ENCODE results near the gene GFY. TPM values are rescaled to one million over a fixed set of nuclear protein-coding genes. Genes with fewer than 3 reads are reported as not detected.
"Not testable (repeated sequence)": the region's sequence is repeated elsewhere in the genome, so short reads cannot be mapped to it uniquely, and the experiment has no call there.

The GFY gene
- total RNA-seq, 2 experiments from 2014 or later, result not detected

GRCh38 chr19:49453013-49453756 lies 28.0 kb downstream of the GFY start, which contains the start of gene ALDH16A1:
Gene ALDH16A1, plus strand, starts transcription at chr19:49453225. Its CDS starts 107 bp downstream, at chr19:49453332.
- Mint-ChIP-seq H3K9me3 (no peaks in the 10 kb centered on the region), H3K4me1 (ENCODE audit: low read depth) (peaks cover 43% of the 10 kb centered on the region), H3K4me3 (peak within 1 kb of the TSS; percentile 100), H3K36me3 (peaks cover 31% of the 10 kb centered on the region), H3K27me3 (no peaks in the 10 kb centered on the region), H3K27ac (peak within 1 kb of the TSS; percentile 99)
- POLR2A ChIA-PET, result interaction anchor here (0.6 to 4.2 kb wide), 7 partner anchors 18 to 441 kb away, joined by 3 to 52 read pairs (median 5); partner anchors contain the start of genes FLT3LG and RPL13A
- intact Hi-C loops (cut with micrococcal nuclease), result loop anchor here (1.0 to 5.0 kb wide), 9 partner anchors 10 to 572 kb away; partner anchors contain the start of genes FLT3LG, PRMT1, RPL13A and RPS11
- CTCF ChIA-PET, result interaction anchor here (1.3 to 5.1 kb wide), 5 partner anchors 17 to 152 kb away, joined by 3 to 29 read pairs (median 15); partner anchors contain the start of gene FLT3LG
- DNase-seq, result peak; percentile 99

GRCh38 chr19:49453757-49454240 lies 28.6 kb downstream of the GFY start:
- Mint-ChIP-seq H3K4me3 (peak overlapping the region; percentile 100), H3K27me3 (no peaks in the 10 kb centered on the region), H3K36me3 (peaks cover 26% of the 10 kb centered on the region), H3K27ac (peak overlapping the region; percentile 99), H3K9me3 (no peaks in the 10 kb centered on the region), H3K4me1 (ENCODE audit: low read depth) (peaks cover 39% of the 10 kb centered on the region)
- DNase-seq, result no peak
- POLR2A ChIA-PET, result interaction anchor here (0.6 to 4.2 kb wide), 9 partner anchors 17 to 440 kb away, joined by 3 to 52 read pairs (median 4); partner anchors contain the start of genes FLT3LG and RPL13A
- CTCF ChIA-PET, result interaction anchor here (1.5 to 5.1 kb wide), 4 partner anchors 16 to 62 kb away, joined by 3 to 29 read pairs (median 19); partner anchors contain the start of gene FLT3LG
- intact Hi-C loops (cut with micrococcal nuclease), result loop anchor here (1.0 to 5.0 kb wide), 9 partner anchors 10 to 571 kb away; partner anchors contain the start of genes FLT3LG, PRMT1, RPL13A and RPS11

GRCh38 chr19:49455773-49456172 lies 30.6 kb downstream of the GFY start:
- H3K27ac Mint-ChIP-seq, result no peak overlapping the region
- POLR2A ChIA-PET, result no interaction called here
- no peaks in the 10 kb centered on the region for H3K9me3 Mint-ChIP-seq
- H3K36me3 Mint-ChIP-seq, result peaks cover 13% of the 10 kb centered on the region
- no peak overlapping the region for H3K4me3 Mint-ChIP-seq
- no peaks in the 10 kb centered on the region for H3K27me3 Mint-ChIP-seq
- no peak for DNase-seq
- CTCF ChIA-PET, result interaction anchor here (0.7 to 4.6 kb wide), 5 partner anchors 13 to 20 kb away, joined by 3 to 21 read pairs (median 9); partner anchors contain the start of gene FLT3LG
- H3K4me1 Mint-ChIP-seq (ENCODE audit: low read depth), result peaks cover 24% of the 10 kb centered on the region
- intact Hi-C loops (cut with micrococcal nuclease), result no loop called here

- H3K36me3 Mint-ChIP-seq, result peaks cover 11% of the 10 kb centered on the region
- no peaks in the 10 kb centered on the region for H3K9me3 Mint-ChIP-seq
Observed at GRCh38 chr19:49456326-49456725, 31.1 kb downstream of the GFY start.

GRCh38 chr19:49458567-49458903 lies 33.3 kb downstream of the GFY start:
- Mint-ChIP-seq H3K36me3 (peaks cover 7% of the 10 kb centered on the region), H3K27me3 (no peaks in the 10 kb centered on the region), H3K9me3 (no peaks in the 10 kb centered on the region), H3K27ac (peak overlapping the region; percentile 81), H3K4me1 (ENCODE audit: low read depth) (peaks cover 14% of the 10 kb centered on the region), H3K4me3 (no peak overlapping the region)
- no peak for DNase-seq
- CTCF ChIA-PET, result interaction anchor here (0.6 to 4.6 kb wide), 3 partner anchors 14 to 131 kb away, joined by 3 to 21 read pairs (median 4); no protein-coding TSS in a partner anchor
- POLR2A ChIA-PET, result interaction anchor here (1.3 kb wide), 1 partner anchor 12 kb away, joined by 4 read pairs; no protein-coding TSS in a partner anchor
- intact Hi-C loops (cut with micrococcal nuclease), result loop anchor here (1.0 kb wide), 1 partner anchor 12 kb away; no protein-coding TSS in a partner anchor

More at GRCh38 chr19:49456326-49456725, 31.1 kb downstream of the GFY start:
- POLR2A ChIA-PET, result interaction anchor here (0.7 kb wide), 1 partner anchor 17 kb away, joined by 4 read pairs; no protein-coding TSS in a partner anchor
- peak overlapping the region; percentile 7 for H3K27ac Mint-ChIP-seq
- CTCF ChIA-PET, result interaction anchor here (1.1 to 4.6 kb wide), 4 partner anchors 13 to 20 kb away, joined by 3 to 21 read pairs (median 12); partner anchors contain the start of gene FLT3LG
- H3K4me1 Mint-ChIP-seq (ENCODE audit: low read depth), result peaks cover 22% of the 10 kb centered on the region
- DNase-seq, result no peak
- intact Hi-C loops (cut with micrococcal nuclease), result no loop called here
- no peaks in the 10 kb centered on the region for H3K27me3 Mint-ChIP-seq
- H3K4me3 Mint-ChIP-seq, result no peak overlapping the region

- H3K27me3 Mint-ChIP-seq, result no peaks in the 10 kb centered on the region
- DNase-seq, result no peak
- CTCF ChIA-PET, result interaction anchor here (4.6 kb wide), 1 partner anchor 17 kb away, joined by 21 read pairs; no protein-coding TSS in a partner anchor
- POLR2A ChIA-PET, result interaction anchor here (1.3 kb wide), 1 partner anchor 11 kb away, joined by 4 read pairs; no protein-coding TSS in a partner anchor
- H3K4me1 Mint-ChIP-seq (ENCODE audit: low read depth), result peaks cover 12% of the 10 kb centered on the region
- intact Hi-C loops (cut with micrococcal nuclease), result no loop called here
- H3K36me3 Mint-ChIP-seq, result peaks cover 7% of the 10 kb centered on the region
- H3K27ac Mint-ChIP-seq, result no peak overlapping the region
- H3K9me3 Mint-ChIP-seq, result no peaks in the 10 kb centered on the region
- H3K4me3 Mint-ChIP-seq, result no peak overlapping the region
Observed at GRCh38 chr19:49459388-49459787, 34.2 kb downstream of the GFY start.

- H3K4me1 Mint-ChIP-seq (ENCODE audit: low read depth); POLR2A ChIA-PET; H3K9me3 Mint-ChIP-seq; H3K4me3 Mint-ChIP-seq; H3K27ac Mint-ChIP-seq; intact Hi-C loops (cut with micrococcal nuclease); H3K36me3 Mint-ChIP-seq; H3K27me3 Mint-ChIP-seq; DNase-seq: not testable (repeated sequence)
- CTCF ChIA-PET, result interaction anchor here (0.6 kb wide), 1 partner anchor 147 kb away, joined by 4 read pairs; no protein-coding TSS in a partner anchor
Observed at GRCh38 chr19:49461130-49461529, 35.9 kb downstream of the GFY start.

- H3K27ac Mint-ChIP-seq, result no peak overlapping the region
- no peaks in the 10 kb centered on the region for H3K9me3 Mint-ChIP-seq
- ChIA-PET CTCF (no interaction called here), POLR2A (no interaction called here)
- H3K4me3 Mint-ChIP-seq, result no peak overlapping the region
- intact Hi-C loops (cut with micrococcal nuclease), result no loop called here
- DNase-seq, result no peak
- H3K36me3 Mint-ChIP-seq, result peaks cover 5% of the 10 kb centered on the region
- no peaks in the 10 kb centered on the region for H3K27me3 Mint-ChIP-seq
- H3K4me1 Mint-ChIP-seq (ENCODE audit: low read depth), result peaks cover 7% of the 10 kb centered on the region
Observed at GRCh38 chr19:49461656-49462055, 36.5 kb downstream of the GFY start.

GRCh38 chr19:49462492-49462891 lies 37.3 kb downstream of the GFY start:
- DNase-seq, result no peak
- Mint-ChIP-seq H3K36me3 (peaks cover 5% of the 10 kb centered on the region), H3K27me3 (no peaks in the 10 kb centered on the region), H3K27ac (no peak overlapping the region), H3K9me3 (no peaks in the 10 kb centered on the region), H3K4me1 (ENCODE audit: low read depth) (peaks cover 4% of the 10 kb centered on the region), H3K4me3 (no peak overlapping the region)
- intact Hi-C loops (cut with micrococcal nuclease), result no loop called here
- CTCF ChIA-PET, result no interaction called here
- POLR2A ChIA-PET, result no interaction called here

GRCh38 chr19:49463960-49464740 lies 39.0 kb downstream of the GFY start:
- Mint-ChIP-seq H3K4me3 (no peak overlapping the region), H3K4me1 (ENCODE audit: low read depth) (peaks cover 8% of the 10 kb centered on the region), H3K9me3 (no peaks in the 10 kb centered on the region), H3K36me3 (peaks cover 8% of the 10 kb centered on the region), H3K27me3 (no peaks in the 10 kb centered on the region), H3K27ac (no peak overlapping the region)
- intact Hi-C loops (cut with micrococcal nuclease), result no loop called here
- POLR2A ChIA-PET, result no interaction called here
- CTCF ChIA-PET, result no interaction called here
- no peak for DNase-seq

GRCh38 chr19:49465371-49465770 lies 40.2 kb downstream of the GFY start:
- Mint-ChIP-seq H3K27ac (peak overlapping the region; percentile 38), H3K9me3 (no peaks in the 10 kb centered on the region), H3K36me3 (peaks cover 6% of the 10 kb centered on the region), H3K4me3 (no peak overlapping the region), H3K27me3 (no peaks in the 10 kb centered on the region), H3K4me1 (ENCODE audit: low read depth) (peaks cover 19% of the 10 kb centered on the region)
- intact Hi-C loops (cut with micrococcal nuclease), result no loop called here
- no peak for DNase-seq
- ChIA-PET POLR2A (no interaction called here), CTCF (interaction anchor here (1.8 kb wide), 1 partner anchor 11 kb away, joined by 4 read pairs; no protein-coding TSS in a partner anchor)
